Fibroblast of skin of scalp (primary cell): ENCODE measurements around the gene PDLIM7.

ENCODE experiments used
- DNase-seq: peaks from one replicate; pipeline ENCODE4 v3.0.0-alpha.2; 2013

PDLIM7 gene

GRCh38 chr5:177443144-177443983 is 54.0 kb downstream of the PDLIM7 start:
- no peak for DNase-seq

GRCh38 chr5:177442066-177442826 is 55.2 kb downstream of the PDLIM7 start:
- no peak for DNase-seq

GRCh38 chr5:177440990-177441780 is 56.2 kb downstream of the PDLIM7 start:
- no peak for DNase-seq

GRCh38 chr5:177440211-177440989 is 57.0 kb downstream of the PDLIM7 start:
- no peak for DNase-seq

- no peak for DNase-seq
Measured at GRCh38 chr5:177439518-177440053, 57.8 kb downstream of the PDLIM7 start.

GRCh38 chr5:177438468-177438867 is 58.9 kb downstream of the PDLIM7 start:
- no peak for DNase-seq

GRCh38 chr5:177437623-177438022 is 59.8 kb downstream of the PDLIM7 start:
- no peak for DNase-seq

GRCh38 chr5:177435847-177436536 is 61.4 kb downstream of the PDLIM7 start:
- no peak for DNase-seq

- no peak for DNase-seq
Measured at GRCh38 chr5:177434942-177435738, 62.3 kb downstream of the PDLIM7 start.

GRCh38 chr5:177434437-177434836 is 63.0 kb downstream of the PDLIM7 start:
- no peak for DNase-seq

- no peak for DNase-seq
Measured at GRCh38 chr5:177433658-177434217, 63.7 kb downstream of the PDLIM7 start.
